T-cell (primary cell): ENCODE measurements around the gene WEE2. TPM values are rescaled to one million over a fixed set of nuclear protein-coding genes. Genes with fewer than 3 reads are reported as not detected.

Experiments used
- ATAC-seq, 4 experiments: fragments of 200-7000 bp in 3 of 4; fragments of 150-1000 bp in 1 of 4; cut with Tn5 transposase; replicated peaks in 1 of 4; 1 replicate in 3 of 4; 2 replicates in 1 of 4; pipeline ENCODE4 v1.10.0; 2021; ENCODE audit warnings: moderate library complexity in 3 of 4, mild to moderate bottlenecking in 2 of 4, moderate number of reproducible peaks in 1 of 4
- CTCF ChIA-PET, 2 donors: fragments of 300-600 bp; sonication (Branson Sonifier 250); formaldehyde crosslinking; loops; one replicate each; lab custom pipeline; 2022; ENCODE audit warnings: antibody characterized with exemption in 2 of 2; lab: Charles Lee
- POLR2A ChIA-PET, 2 donors: fragments of 300-600 bp; sonication (Branson Sonifier 250); formaldehyde crosslinking; loops; one replicate each; lab custom pipeline; 2022; ENCODE audit warnings: antibody characterized with exemption in 2 of 2; lab: Charles Lee
- DNase-seq, 35 experiments: peaks; one replicate each; pipeline versions ENCODE4 v3.0.0 to v3.0.0-alpha.2; 2013 to 2023
- H3K27ac ChIP-seq: one replicate; pipeline ENCODE4 v1.5.1; 2013; ENCODE audit warnings: low read length
- H3K27me3 ChIP-seq, 2 experiments: replicated peaks in 1 of 2; 1 replicate in 1 of 2; 2 replicates in 1 of 2; pipeline versions ENCODE4 v1.6.1 to v1.7.0; 2013; ENCODE audit warnings: low read length in 1 of 2, mixed read lengths in 1 of 2; ENCODE audit not compliant: control insufficient read depth in 2 of 2, insufficient read depth in 2 of 2; ENCODE audit errors: extremely low read depth in 1 of 2
- H3K36me3 ChIP-seq, 2 donors: 1 replicate in 1 of 2; 2 replicates in 1 of 2; pipeline versions ENCODE4 v1.6.1 to v1.7.0; 2013; ENCODE audit warnings: low read length in 1 of 2; ENCODE audit not compliant: control insufficient read depth in 2 of 2, insufficient read depth in 1 of 2; ENCODE audit errors: extremely low read depth in 1 of 2
- H3K4me1 ChIP-seq, 2 experiments: 1 replicate in 1 of 2; 2 replicates in 1 of 2; pipeline versions ENCODE4 v1.6.1 to v1.7.0; 2013; ENCODE audit warnings: low read length in 2 of 2, mixed read lengths in 1 of 2; ENCODE audit not compliant: insufficient read depth in 2 of 2, control insufficient read depth in 1 of 2; ENCODE audit errors: extremely low read depth in 1 of 2
- H3K4me3 ChIP-seq, 2 donors: 1 replicate in 1 of 2; 2 replicates in 1 of 2; pipeline versions ENCODE4 v1.5.1 to v1.7.0; 2013; ENCODE audit warnings: mild to moderate bottlenecking in 2 of 2, low read length in 1 of 2, moderate library complexity in 1 of 2; ENCODE audit not compliant: control insufficient read depth in 1 of 2; ENCODE audit errors: extremely low read depth in 1 of 2
- H3K9me3 ChIP-seq: 2 replicates; pipeline ENCODE4 v1.7.0; 2013
- H3K27ac Mint-ChIP-seq, 2 donors: one replicate each; pipeline ENCODE4 v1.8.0; 2020 to 2021; ENCODE audit warnings: mild to moderate bottlenecking in 2 of 2, mixed read lengths in 2 of 2
- H3K27me3 Mint-ChIP-seq, 2 donors: one replicate each; pipeline ENCODE4 v1.8.0; 2021 to 2022; ENCODE audit warnings: mixed read lengths in 2 of 2
- H3K36me3 Mint-ChIP-seq: one replicate; pipeline ENCODE4 v1.8.0; 2021; ENCODE audit warnings: mixed read lengths
- H3K4me1 Mint-ChIP-seq, 3 donors: one replicate each; pipeline ENCODE4 v1.8.0; 2020 to 2022; ENCODE audit warnings: mixed read lengths in 3 of 3, mild to moderate bottlenecking in 1 of 3
- H3K4me3 Mint-ChIP-seq, 3 donors: one replicate each; pipeline ENCODE4 v1.8.0; 2020 to 2022; ENCODE audit warnings: mild to moderate bottlenecking in 3 of 3, mixed read lengths in 3 of 3, moderate library complexity in 3 of 3
- H3K9me3 Mint-ChIP-seq, 3 donors: one replicate each; pipeline ENCODE4 v1.8.0; 2020 to 2022; ENCODE audit warnings: mixed read lengths in 3 of 3
- WGBS: methylation state at CpG from one replicate; pipeline ENCODE4 v1.1.5; 2013; ENCODE audit warnings: missing lambda C conversion rate; ENCODE audit not compliant: insufficient coverage; 5-methylcytosine and 5-hydroxymethylcytosine counted together
- total RNA-seq, 35 experiments: library from RNA in 6 of 35; stranded (reverse) in 6 of 35; fragments of 120-200 nt in 1 of 35; gene quantifications; one replicate each; pipeline versions ENCODE4 v1.2.1 to v1.2.4 and lab custom pipeline; 2013 to 2026

The WEE2 gene
- total RNA-seq, 5 donors from 2014 or later (not counting 1 experiment from before 2014, with no cell fraction given): not detected

GRCh38 chr7:141666071-141666470, 42.1 kb upstream of the WEE2 start:
- no peaks in the 10 kb centered on the region for H3K9me3 ChIP-seq
- no peak overlapping the region for H3K4me3 Mint-ChIP-seq
- no peak overlapping the region for H3K27ac Mint-ChIP-seq
- CTCF ChIA-PET: no interaction called here
- H3K9me3 Mint-ChIP-seq: no peaks in the 10 kb centered on the region
- no peak overlapping the region for H3K27ac ChIP-seq
- DNase-seq (no peak), ATAC-seq (no peak)
- H3K4me1 ChIP-seq: no peaks in the 10 kb centered on the region
- POLR2A ChIA-PET: interaction anchor here in 1 of 2 donors (0.6 kb wide), 1 partner anchor 10 kb away, joined by 4 read pairs; no protein-coding TSS in a partner anchor
- 100% methylated on average over 1 of the region's 4 CpGs for WGBS
- H3K36me3 Mint-ChIP-seq: peaks cover 36% of the 10 kb centered on the region
- H3K27me3 ChIP-seq: no peaks in the 10 kb centered on the region
- H3K27me3 Mint-ChIP-seq: no peaks in the 10 kb centered on the region
- peaks cover 9 to 54% of the 10 kb centered on the region in 2 donors for H3K36me3 ChIP-seq
- no peak overlapping the region for H3K4me3 ChIP-seq
- H3K4me1 Mint-ChIP-seq: peaks cover 0 to 4% (median 4%) of the 10 kb centered on the region in 3 donors

GRCh38 chr7:141668853-141669252, 39.3 kb upstream of the WEE2 start:
- Histone ChIP-seq H3K27ac (no peak overlapping the region), H3K27me3 (no peaks in the 10 kb centered on the region), H3K4me3 (no peak overlapping the region), H3K36me3 (peaks cover 9 to 48% of the 10 kb centered on the region in 2 donors), H3K4me1 (no peaks in the 10 kb centered on the region), H3K9me3 (no peaks in the 10 kb centered on the region)
- Mint-ChIP-seq H3K4me3 (no peak overlapping the region), H3K27me3 (no peaks in the 10 kb centered on the region), H3K9me3 (no peaks in the 10 kb centered on the region), H3K36me3 (peaks cover 35% of the 10 kb centered on the region), H3K27ac (peak overlapping the region in 1 of 2 donors; percentile 59), H3K4me1 (no peaks in the 10 kb centered on the region)
- 78% methylated on average over 2 of the region's 2 CpGs for WGBS
- DNase-seq: no peak
- ChIA-PET CTCF (interaction anchor here in 1 of 2 donors (0.9 kb wide), 1 partner anchor 114 kb away, joined by 3 read pairs; no protein-coding TSS in a partner anchor), POLR2A (interaction anchor here in 1 of 2 donors (0.6 kb wide), 1 partner anchor 475 kb away, joined by 3 read pairs; no protein-coding TSS in a partner anchor)
- no peak for ATAC-seq

GRCh38 chr7:141671705-141672496, 36.3 kb upstream of the WEE2 start:
- Mint-ChIP-seq H3K27ac (no peak overlapping the region), H3K36me3 (peaks cover 31% of the 10 kb centered on the region), H3K4me1 (peaks cover 0 to 2% (median 1%) of the 10 kb centered on the region in 3 donors), H3K4me3 (no peak overlapping the region), H3K9me3 (no peaks in the 10 kb centered on the region), H3K27me3 (no peaks in the 10 kb centered on the region)
- Histone ChIP-seq H3K36me3 (peaks cover 4 to 30% of the 10 kb centered on the region in 2 donors), H3K27me3 (no peaks in the 10 kb centered on the region), H3K27ac (no peak overlapping the region), H3K4me1 (no peaks in the 10 kb centered on the region), H3K4me3 (no peak overlapping the region), H3K9me3 (no peaks in the 10 kb centered on the region)
- CTCF ChIA-PET: interaction anchor here in 1 of 2 donors (1.4 kb wide), 1 partner anchor 67 kb away, joined by 5 read pairs; no protein-coding TSS in a partner anchor
- ATAC-seq: no peak
- POLR2A ChIA-PET: interaction anchor here in 1 of 2 donors (0.7 kb wide), 1 partner anchor 29 kb away, joined by 4 read pairs; no protein-coding TSS in a partner anchor
- no peak for DNase-seq
- 90% methylated on average over 3 of the region's 7 CpGs for WGBS

- ChIA-PET CTCF (interaction anchor here (0.8 to 1.4 kb wide), 3 partner anchors 64 to 67 kb away, joined by 3 to 6 read pairs (median 5); no protein-coding TSS in a partner anchor), POLR2A (no interaction called here)
- Histone ChIP-seq H3K36me3 (peaks cover 4 to 30% of the 10 kb centered on the region in 2 donors), H3K27me3 (no peaks in the 10 kb centered on the region), H3K4me1 (no peaks in the 10 kb centered on the region), H3K4me3 (no peak overlapping the region), H3K27ac (no peak overlapping the region), H3K9me3 (no peaks in the 10 kb centered on the region)
- peaks cover 30% of the 10 kb centered on the region for H3K36me3 Mint-ChIP-seq
- no peak overlapping the region for H3K27ac Mint-ChIP-seq
- no peak for DNase-seq
- no peaks in the 10 kb centered on the region for H3K27me3 Mint-ChIP-seq
- no peak overlapping the region for H3K4me3 Mint-ChIP-seq
- ATAC-seq: no peak
- WGBS: no CpG with 5 or more reads among the region's 3 CpGs
- peaks cover 0 to 2% (median 1%) of the 10 kb centered on the region in 3 donors for H3K4me1 Mint-ChIP-seq
- H3K9me3 Mint-ChIP-seq: no peaks in the 10 kb centered on the region
Observed at GRCh38 chr7:141673346-141673745, 34.8 kb upstream of the WEE2 start.

GRCh38 chr7:141674171-141674671, 33.9 kb upstream of the WEE2 start:
- H3K9me3 Mint-ChIP-seq: no peaks in the 10 kb centered on the region
- ChIA-PET POLR2A (interaction anchor here in 1 of 2 donors (0.6 kb wide), 1 partner anchor 25 kb away, joined by 3 read pairs; no protein-coding TSS in a partner anchor), CTCF (interaction anchor here in 1 of 2 donors (0.8 kb wide), 1 partner anchor 66 kb away, joined by 6 read pairs; no protein-coding TSS in a partner anchor)
- peaks cover 0 to 2% (median 1%) of the 10 kb centered on the region in 3 donors for H3K4me1 Mint-ChIP-seq
- H3K36me3 Mint-ChIP-seq: peaks cover 24% of the 10 kb centered on the region
- H3K27me3 ChIP-seq: no peaks in the 10 kb centered on the region
- DNase-seq (no peak), ATAC-seq (no peak)
- 100% methylated on average over 2 of the region's 5 CpGs for WGBS
- H3K27me3 Mint-ChIP-seq: no peaks in the 10 kb centered on the region
- no peak overlapping the region for H3K4me3 ChIP-seq
- peaks cover 4 to 30% of the 10 kb centered on the region in 2 donors for H3K36me3 ChIP-seq
- no peak overlapping the region for H3K27ac ChIP-seq
- no peak overlapping the region for H3K27ac Mint-ChIP-seq
- no peaks in the 10 kb centered on the region for H3K4me1 ChIP-seq
- H3K4me3 Mint-ChIP-seq: no peak overlapping the region
- H3K9me3 ChIP-seq: no peaks in the 10 kb centered on the region

- H3K27ac Mint-ChIP-seq: no peak overlapping the region
- DNase-seq (no peak), ATAC-seq (no peak)
- no CpG with 5 or more reads among the region's 4 CpGs for WGBS
- POLR2A ChIA-PET: interaction anchor here in 1 of 2 donors (0.6 kb wide), 1 partner anchor 11 kb away, joined by 3 read pairs; no protein-coding TSS in a partner anchor
- Histone ChIP-seq H3K4me1 (no peaks in the 10 kb centered on the region), H3K27ac (no peak overlapping the region), H3K9me3 (no peaks in the 10 kb centered on the region), H3K4me3 (no peak overlapping the region), H3K27me3 (no peaks in the 10 kb centered on the region), H3K36me3 (peaks cover 4 to 30% of the 10 kb centered on the region in 2 donors)
- H3K36me3 Mint-ChIP-seq: peaks cover 24% of the 10 kb centered on the region
- no peak overlapping the region for H3K4me3 Mint-ChIP-seq
- no peaks in the 10 kb centered on the region for H3K9me3 Mint-ChIP-seq
- CTCF ChIA-PET: no interaction called here
- peaks cover 0 to 2% (median 1%) of the 10 kb centered on the region in 3 donors for H3K4me1 Mint-ChIP-seq
- H3K27me3 Mint-ChIP-seq: no peaks in the 10 kb centered on the region
Observed at GRCh38 chr7:141674702-141675101, 33.5 kb upstream of the WEE2 start.
